Measurements from ENCODE around the gene NEB.

NEB gene

GRCh38 chr2:151637271-151637781 is 97.0 kb downstream of the NEB start:
- ChIA-PET CTCF (no interaction called here), POLR2A (no interaction called here)
- DNase-seq (ENCODE audit: low read depth, low spot score): no peak
- H3K4me3 ChIP-seq (ENCODE audit: low read depth, low read length): no peak overlapping the region
- no peak for TF ChIP-seq CTCF (IDR thresholded peaks at IDR 0.05; ENCODE audit: insufficient read depth, low read length, missing control alignments)

DNA sequence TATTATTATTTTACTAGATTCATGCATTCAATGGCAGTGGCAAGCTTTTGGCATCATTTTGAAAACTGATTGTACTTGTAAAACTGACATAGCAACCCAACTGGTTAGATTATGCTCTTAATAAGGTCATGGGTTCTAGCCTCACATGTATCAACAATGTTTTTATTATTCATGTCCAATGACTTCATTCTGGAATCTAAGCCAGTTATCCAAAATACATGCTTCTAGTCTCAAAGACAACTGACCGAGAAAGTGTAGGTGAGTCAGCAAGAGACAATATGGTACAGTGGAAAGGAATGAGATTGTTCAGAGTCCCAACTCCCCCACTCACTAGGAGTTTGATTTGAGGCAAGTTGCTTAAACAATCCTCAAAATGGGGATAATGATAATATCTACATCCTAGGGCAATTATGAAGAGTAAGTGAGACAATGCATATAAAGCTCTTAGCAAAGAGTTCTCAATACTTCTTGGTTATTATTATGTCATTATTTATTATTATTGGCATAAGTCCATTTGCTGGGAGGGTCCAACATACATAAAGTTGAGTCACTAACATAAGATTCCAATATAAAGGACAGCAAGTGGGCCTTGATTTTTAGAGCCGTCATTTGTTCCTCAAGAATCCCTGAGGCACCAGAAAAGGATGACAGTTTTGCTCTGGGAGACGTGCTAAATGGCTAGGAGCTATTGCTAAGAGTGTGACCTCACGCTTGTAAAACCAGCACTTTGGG is 99.4 kb downstream of the NEB start:
- POLR2A ChIA-PET: no interaction called here
- no peak for TF ChIP-seq CTCF (IDR thresholded peaks at IDR 0.05; ENCODE audit: insufficient read depth, low read length, missing control alignments)
- CTCF ChIA-PET: interaction anchor here (1.1 kb wide), 1 partner anchor 10 kb away, joined by 4 read pairs; no protein-coding TSS in a partner anchor
- no peak for DNase-seq (ENCODE audit: low read depth, low spot score)
- H3K4me3 ChIP-seq (ENCODE audit: low read depth, low read length): no peak overlapping the region

- POLR2A ChIA-PET: no interaction called here
- no peak overlapping the region for H3K4me3 ChIP-seq (ENCODE audit: low read depth, low read length)
- DNase-seq (ENCODE audit: low read depth, low spot score): no peak
- TF ChIP-seq CTCF (IDR thresholded peaks at IDR 0.05; ENCODE audit: insufficient read depth, low read length, missing control alignments): no peak
- CTCF ChIA-PET: interaction anchor here (0.6 to 1.4 kb wide), 2 partner anchors 10 to 11 kb away, joined by 3 to 6 read pairs; no protein-coding TSS in a partner anchor
These were observed 101.2 kb downstream of the NEB start for GRCh38 chr2:151632993-151633565.

GRCh38 chr2:151630372-151630771 is 103.9 kb downstream of the NEB start:
- POLR2A ChIA-PET: no interaction called here
- DNase-seq (ENCODE audit: low read depth, low spot score): no peak
- no peak overlapping the region for H3K4me3 ChIP-seq (ENCODE audit: low read depth, low read length)
- CTCF ChIA-PET: no interaction called here
- no peak for TF ChIP-seq CTCF (IDR thresholded peaks at IDR 0.05; ENCODE audit: insufficient read depth, low read length, missing control alignments)

GRCh38 chr2:151627353-151627752 is 106.9 kb downstream of the NEB start:
- TF ChIP-seq CTCF (IDR thresholded peaks at IDR 0.05; ENCODE audit: insufficient read depth, low read length, missing control alignments): no peak
- DNase-seq (ENCODE audit: low read depth, low spot score): no peak
- no peak overlapping the region for H3K4me3 ChIP-seq (ENCODE audit: low read depth, low read length)
- ChIA-PET CTCF (no interaction called here), POLR2A (no interaction called here)

- CTCF ChIA-PET: no interaction called here
- no peak for TF ChIP-seq CTCF (IDR thresholded peaks at IDR 0.05; ENCODE audit: insufficient read depth, low read length, missing control alignments)
- no peak overlapping the region for H3K4me3 ChIP-seq (ENCODE audit: low read depth, low read length)
- DNase-seq (ENCODE audit: low read depth, low spot score): no peak
- POLR2A ChIA-PET: no interaction called here
These were observed 110.0 kb downstream of the NEB start for GRCh38 chr2:151624271-151624670.
